Hepatocyte (in vitro differentiated cells): ENCODE results near the gene RPS23.

Experiments
- EZH2 ChIP-seq: fragments of 200-600 bp; sonication (generic); IDR thresholded peaks from 2 replicates; pipeline ENCODE4 v1.6.1; 2016; ENCODE audit warnings: antibody characterized with exemption, mild to moderate bottlenecking, borderline replicate concordance
- TF ChIP-seq, protein P1 (sequence below): fragments of 200-600 bp; sonication (generic); IDR thresholded peaks from 2 replicates; pipeline ENCODE4 v1.5.1; 2016; ENCODE audit warnings: antibody characterized with exemption, mild to moderate bottlenecking; ENCODE audit not compliant: poor library complexity

DNA sequence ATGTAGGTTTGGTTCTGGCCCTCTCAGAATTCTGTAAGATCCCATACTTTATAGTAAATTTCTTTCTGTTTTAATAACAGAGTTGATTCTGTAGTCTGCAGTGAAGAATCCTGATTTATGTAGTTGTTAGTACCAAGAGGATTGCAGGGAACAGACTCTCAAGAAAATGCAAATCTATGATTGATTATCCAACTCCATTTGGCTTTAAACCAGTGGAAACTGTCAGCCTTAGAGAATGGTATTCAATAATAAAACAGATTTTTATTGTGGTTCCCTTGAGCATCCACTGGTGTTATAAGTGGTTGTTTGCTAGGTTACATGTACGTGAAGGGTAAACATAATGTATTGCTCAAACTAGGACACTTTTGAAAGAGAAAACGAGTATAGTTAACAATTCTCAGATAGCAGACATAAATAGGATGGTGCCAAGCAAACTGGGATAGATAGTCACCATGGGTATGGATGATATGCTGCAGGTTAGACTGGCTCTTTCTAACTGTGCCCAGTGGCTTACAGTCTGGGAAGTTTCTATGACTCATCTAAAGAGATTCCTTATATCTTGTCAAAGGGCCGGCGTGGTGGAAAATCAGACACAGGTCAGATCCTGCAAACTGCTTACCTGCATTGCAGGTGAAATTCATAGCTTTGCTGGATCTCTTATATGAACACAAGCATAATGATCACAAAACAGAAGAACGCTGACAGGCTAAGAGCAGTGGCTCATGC lies 41.7 kb upstream of the RPS23 start:
- TF ChIP-seq, protein P1, sequence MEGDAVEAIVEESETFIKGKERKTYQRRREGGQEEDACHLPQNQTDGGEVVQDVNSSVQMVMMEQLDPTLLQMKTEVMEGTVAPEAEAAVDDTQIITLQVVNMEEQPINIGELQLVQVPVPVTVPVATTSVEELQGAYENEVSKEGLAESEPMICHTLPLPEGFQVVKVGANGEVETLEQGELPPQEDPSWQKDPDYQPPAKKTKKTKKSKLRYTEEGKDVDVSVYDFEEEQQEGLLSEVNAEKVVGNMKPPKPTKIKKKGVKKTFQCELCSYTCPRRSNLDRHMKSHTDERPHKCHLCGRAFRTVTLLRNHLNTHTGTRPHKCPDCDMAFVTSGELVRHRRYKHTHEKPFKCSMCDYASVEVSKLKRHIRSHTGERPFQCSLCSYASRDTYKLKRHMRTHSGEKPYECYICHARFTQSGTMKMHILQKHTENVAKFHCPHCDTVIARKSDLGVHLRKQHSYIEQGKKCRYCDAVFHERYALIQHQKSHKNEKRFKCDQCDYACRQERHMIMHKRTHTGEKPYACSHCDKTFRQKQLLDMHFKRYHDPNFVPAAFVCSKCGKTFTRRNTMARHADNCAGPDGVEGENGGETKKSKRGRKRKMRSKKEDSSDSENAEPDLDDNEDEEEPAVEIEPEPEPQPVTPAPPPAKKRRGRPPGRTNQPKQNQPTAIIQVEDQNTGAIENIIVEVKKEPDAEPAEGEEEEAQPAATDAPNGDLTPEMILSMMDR: no peak
- no peak for TF ChIP-seq EZH2
